ENCODE results near the gene ATRX.

The ATRX gene

GRCh38 chrX:77484045-77484444 is 302.0 kb downstream of the ATRX start:
- DNase-seq = no peak

- DNase-seq = no peak
Measured at GRCh38 chrX:77455437-77455836, 330.6 kb downstream of the ATRX start.
